HG02870 (cell line): ENCODE results near the gene UPF1.

ENCODE experiments used
- ATAC-seq: cut with Tn5 transposase; IDR thresholded peaks from one replicate; pipeline ENCODE4 v1.9.1; 2021; ENCODE audit warnings: mild to moderate bottlenecking, moderate library complexity; ENCODE audit not compliant: unreplicated experiment

UPF1 gene

DNA sequence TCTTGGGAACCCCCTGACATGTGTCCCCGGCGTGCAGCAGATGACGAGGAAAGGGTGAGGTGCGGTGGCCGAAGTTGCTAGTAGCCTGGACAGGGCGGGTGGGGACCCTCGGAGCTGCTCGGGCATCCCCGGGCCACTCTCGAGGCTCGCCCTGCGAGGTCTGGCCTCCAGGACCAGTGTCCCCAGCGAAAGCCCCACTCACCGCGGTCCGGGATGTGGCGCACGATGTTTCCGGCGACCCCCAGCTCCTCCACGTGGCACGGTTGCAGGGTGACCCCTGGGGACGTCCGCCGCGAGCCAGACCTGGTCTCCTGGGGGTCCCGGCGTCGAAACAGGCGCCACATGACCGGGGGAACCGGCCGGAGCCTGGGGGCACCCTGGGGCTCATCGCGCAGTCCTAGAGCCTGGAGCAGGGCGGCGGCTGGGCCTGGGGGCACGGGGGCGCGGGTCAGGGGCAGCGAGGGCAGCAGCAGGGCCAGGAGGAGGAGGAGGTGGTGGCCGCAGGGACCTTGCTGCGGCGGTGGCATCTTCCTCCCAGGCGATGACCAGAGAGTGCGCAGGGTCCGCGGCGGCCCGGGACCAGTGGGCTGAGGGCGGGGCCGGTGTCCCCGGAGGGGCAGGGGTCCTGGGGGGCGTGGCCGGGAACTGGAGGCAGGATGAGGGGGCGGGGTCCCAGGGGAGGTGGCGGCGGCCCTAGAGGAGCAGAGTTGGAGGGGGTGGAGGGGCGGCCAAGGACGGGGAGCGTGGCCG, 38.2 kb downstream of the UPF1 start:
- no peak for ATAC-seq

GRCh38 chr19:18870531-18871172, 38.9 kb downstream of the UPF1 start:
- ATAC-seq, result no peak

GRCh38 chr19:18871543-18871942, 39.8 kb downstream of the UPF1 start:
- no peak for ATAC-seq

DNA sequence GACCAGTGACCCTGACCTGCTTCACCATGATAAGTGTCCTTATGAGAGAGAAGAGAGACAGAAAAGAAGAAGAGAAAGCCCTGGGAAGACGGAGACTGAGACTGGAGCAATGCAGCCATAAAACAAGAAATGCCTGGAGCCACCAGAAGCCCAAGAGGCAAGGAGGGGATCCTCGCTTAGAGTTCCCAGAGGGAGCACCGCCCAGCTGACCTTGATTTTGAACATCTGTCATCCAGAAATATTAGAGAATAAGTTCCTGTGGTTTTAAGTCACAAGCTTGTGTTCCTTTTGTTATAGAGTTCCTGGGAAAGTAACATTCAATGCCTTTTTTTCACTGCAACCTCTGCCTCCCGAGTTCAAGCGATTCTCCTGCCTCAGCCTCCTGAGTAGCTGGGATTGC, 44.0 kb downstream of the UPF1 start:
- no peak for ATAC-seq

GRCh38 chr19:18876865-18877264, 45.1 kb downstream of the UPF1 start:
- no peak for ATAC-seq

DNA sequence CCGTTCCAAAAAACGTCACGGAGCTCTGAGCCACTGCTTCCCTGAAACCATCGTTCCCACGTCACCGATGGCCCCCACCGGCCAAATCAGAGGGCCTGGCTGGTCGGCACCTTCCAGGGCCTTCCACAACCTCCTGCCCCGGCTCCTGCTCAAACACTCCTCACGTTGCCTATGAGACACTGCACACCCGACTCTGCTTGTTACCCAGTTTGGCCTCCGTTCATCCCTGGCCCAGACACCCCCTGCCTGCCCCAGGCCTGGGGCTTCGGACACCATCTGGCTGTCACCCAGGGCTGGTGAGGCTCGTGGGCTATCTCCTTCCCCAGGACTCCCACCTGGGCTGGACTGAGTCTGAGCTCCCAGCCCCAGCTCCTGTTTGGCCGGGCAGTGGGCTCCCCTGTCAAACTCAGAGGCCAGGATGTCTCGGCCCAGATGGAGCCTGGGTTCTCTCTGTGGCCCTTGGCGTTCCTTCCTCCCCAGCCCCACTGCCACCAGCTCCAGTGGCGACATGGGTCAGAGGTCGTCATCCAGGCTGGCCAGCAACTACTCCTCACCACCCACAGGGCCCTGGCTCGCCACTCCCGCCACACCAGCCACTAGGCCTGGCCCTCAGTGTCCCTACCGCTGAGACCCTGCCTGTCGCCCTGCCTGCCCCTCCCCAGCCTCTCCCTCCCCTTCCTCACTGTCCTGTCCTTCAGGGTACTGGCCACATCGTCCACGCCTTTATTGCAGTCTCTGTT, 46.5 kb downstream of the UPF1 start:
- ATAC-seq, result no peak

- no peak for ATAC-seq
Measured at GRCh38 chr19:18878858-18879578, 47.3 kb downstream of the UPF1 start.

- ATAC-seq, result no peak
Measured at GRCh38 chr19:18879579-18880373, 48.0 kb downstream of the UPF1 start.

DNA sequence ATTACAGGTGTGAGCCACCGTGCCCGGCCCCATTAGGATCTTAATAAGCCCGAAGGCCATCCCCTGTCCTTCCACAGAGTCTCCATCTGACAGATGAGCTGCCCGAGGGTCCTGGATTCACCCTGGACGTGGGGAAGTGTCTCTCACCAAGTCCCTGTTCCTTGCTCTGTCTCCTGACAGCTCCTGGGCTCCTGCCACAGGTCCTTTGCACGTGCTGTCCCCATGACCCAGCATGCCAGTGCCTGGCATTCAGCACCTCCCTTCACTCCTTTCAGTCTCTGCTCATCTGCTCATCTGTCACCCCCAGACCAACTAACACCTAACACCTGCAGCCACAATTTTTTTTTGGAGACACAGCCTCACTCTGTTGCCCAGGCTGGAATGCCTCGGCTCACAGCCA, 49.7 kb downstream of the UPF1 start:
- no peak for ATAC-seq

- ATAC-seq, result no peak
Measured at GRCh38 chr19:18883526-18884304, 52.0 kb downstream of the UPF1 start.

DNA sequence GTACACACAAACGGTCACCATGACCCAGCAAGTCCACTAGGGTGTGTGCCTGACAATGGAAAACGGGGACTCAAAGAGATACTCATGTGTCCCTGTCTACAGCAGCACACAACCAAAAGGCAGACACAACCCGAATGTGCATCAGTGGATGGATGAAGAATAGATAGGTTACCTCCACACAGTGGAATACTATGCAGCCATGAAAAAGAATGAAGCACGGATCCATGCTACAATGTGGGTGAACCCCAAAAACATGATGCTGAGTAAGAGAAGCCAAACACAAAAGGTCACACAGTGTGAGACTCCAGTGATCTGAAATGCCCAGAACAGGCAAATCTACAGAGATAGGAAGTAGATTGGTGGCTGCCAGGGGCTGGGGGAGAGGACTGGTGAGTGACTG, 55.2 kb downstream of the UPF1 start:
- ATAC-seq, result no peak

GRCh38 chr19:18889949-18890745, 58.4 kb downstream of the UPF1 start:
- no peak for ATAC-seq

DNA sequence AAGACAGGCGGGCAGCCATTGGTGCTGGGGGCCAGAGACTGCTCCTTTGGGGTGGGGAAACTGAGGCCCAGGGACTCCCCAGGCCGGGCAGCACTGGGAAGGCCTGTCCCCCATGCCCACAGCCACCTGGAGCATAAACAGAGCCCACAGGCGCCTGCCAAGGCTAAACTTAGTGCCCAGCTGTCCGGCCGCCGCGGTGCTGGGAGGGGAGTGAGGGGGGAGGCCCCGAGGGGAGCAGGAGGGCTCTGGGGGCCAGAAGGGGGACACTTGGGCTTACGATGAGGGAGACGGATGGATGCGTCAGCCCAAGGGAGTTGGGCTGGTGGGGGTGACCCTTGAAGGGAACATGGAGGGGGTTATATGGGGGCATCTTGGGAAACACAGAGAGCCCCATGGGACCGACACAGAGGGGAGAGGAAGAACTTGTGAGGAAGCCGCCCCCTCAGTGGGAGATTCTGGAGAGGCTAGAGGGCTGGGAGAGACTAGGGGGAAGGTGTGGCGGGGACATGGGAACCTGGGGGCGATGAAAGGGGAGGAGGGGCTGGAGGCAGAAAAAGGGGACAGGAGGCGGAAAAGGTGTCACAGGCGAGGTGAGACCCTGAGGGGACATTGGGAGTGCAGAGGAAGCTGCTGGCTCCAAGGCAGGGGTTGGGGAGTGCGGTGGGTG, 62.0 kb downstream of the UPF1 start:
- ATAC-seq, result no peak

GRCh38 chr19:18894254-18895037, 62.7 kb downstream of the UPF1 start:
- ATAC-seq, result no peak

DNA sequence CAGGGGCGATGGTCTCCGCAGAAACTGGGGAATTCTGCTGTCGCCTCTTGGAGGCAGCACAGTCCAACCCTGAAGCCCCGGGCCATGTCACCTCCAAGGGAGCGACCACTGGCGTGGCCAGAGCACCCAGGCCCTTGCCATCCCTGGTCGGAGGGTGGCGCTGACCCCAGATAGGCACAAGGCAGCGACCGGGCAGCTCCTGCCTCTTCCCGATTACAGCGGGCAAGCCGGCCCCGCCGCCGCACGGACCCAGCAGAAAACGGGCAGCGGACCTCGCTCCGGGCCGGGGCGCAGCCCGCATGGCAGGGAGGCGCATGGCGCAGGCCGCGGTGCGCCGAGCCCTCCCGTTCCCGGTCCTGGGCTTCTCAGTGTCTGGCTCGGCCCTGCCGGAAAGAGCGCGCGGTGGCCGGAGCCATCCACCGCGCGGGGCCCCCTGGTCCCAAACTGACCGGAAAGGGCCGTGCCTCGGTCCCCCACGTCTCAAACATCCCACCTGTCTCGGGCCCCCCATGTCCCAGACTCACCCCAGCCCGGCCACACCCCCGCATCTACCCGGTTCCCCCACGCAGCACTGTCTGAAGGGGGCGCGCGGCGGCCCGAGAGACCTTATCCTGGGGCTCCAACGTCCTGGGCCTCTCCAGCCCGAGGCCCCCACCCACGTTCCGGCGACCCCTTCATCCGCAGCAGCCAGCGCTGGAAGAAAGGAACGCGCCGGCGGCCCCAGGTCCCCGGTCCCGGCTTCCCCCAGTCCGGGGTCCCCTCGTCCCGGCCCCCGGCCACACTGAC, 63.5 kb downstream of the UPF1 start:
- ATAC-seq, result no peak

DNA sequence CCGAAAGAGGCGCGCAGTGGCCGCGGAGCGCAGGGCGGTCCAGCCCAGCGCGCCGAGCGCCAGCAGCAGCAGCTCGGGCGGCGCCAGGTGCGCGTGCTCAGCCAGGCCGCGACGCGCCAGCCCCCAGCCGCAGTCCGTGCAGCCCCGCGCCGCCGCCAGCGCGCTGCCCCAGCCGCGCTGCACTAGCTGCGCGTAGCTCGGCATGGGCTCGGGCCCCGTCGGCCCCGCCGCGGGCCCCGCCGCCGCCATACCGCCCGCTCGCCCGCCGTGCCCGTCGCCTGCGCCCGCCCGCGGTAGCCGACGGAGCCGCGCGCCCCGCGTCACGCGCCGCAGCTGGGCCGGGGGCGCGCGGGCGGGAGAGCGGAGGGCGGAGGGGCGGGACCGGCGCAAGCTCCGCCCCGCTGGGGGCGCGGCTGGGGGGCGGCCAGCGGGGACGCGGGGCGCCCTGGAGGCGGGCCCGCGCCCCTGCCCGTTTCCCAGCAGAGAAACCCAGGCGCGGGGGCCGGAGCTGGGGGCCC, 64.1 kb downstream of the UPF1 start, which contains the start of gene CERS1:
Gene CERS1, minus strand, starts transcription at position 335 of the 518 bp plus-strand sequence. Its CDS starts 86 bp downstream, at position 249.
- no peak for ATAC-seq
